Posterior vena cava (tissue), 2 donors: ENCODE data around the gene FBXO44. TPM values are rescaled to one million over a fixed set of nuclear protein-coding genes. Genes with fewer than 3 reads are reported as not detected.

ENCODE experiments used
- DNase-seq: peaks from one replicate; pipeline ENCODE4 v3.0.0-alpha.2; 2020; ENCODE audit warnings: low spot score
- intact Hi-C, 2 donors: fragments of 100-400 bp; cut with DNase I; formaldehyde crosslinking; loops; one replicate each; pipeline versions ENCODE4 v1.14.1 to v1.14.2; 2022 to 2023
- total RNA-seq, 2 donors: library from RNA; stranded (reverse); fragmentation: NEBNext Ultra II Directional; extraction: Animal tissue kit (Norgen Biotek cat#: 25700); gene quantifications; one replicate each; pipeline ENCODE4 v1.2.1, GENCODE V29; 2021
- donor health status: DM: yes; HTN: yes; CAD: no.
- donor health status: DM: yes; HTN: yes; CAD: no.

Gene FBXO44
- total RNA-seq, 2 donors from 2014 or later, result 11.6 to 14.1 TPM

DNA sequence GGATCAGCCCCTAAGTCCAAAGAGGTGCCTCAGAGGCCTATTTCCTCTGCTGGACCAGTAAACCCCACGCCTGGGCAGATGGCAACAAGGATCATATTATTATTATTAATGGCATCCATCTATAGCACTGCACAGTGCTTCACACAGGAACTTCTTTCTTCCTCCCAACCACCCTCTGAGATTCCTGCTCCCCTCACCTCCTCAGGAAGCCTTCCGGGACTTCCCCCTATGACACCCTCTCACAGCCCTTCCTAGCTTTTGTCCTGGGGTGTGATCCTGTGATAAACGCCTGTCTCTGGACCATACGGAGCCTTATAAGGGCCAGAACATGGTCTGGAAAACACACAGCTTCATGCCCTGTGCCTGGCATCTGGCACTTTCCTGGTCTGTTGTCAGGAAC lies 3.7 kb upstream of the FBXO44 start:
- no peak for DNase-seq
- intact Hi-C loops, result loop anchor here in 1 of 2 donors (5.0 kb wide), 1 partner anchor 66 kb away; no protein-coding TSS in a partner anchor

- no peak for DNase-seq
- intact Hi-C loops, result loop anchor here in 1 of 2 donors (5.0 kb wide), 1 partner anchor 65 kb away; no protein-coding TSS in a partner anchor
Observed at GRCh38 chr1:11652203-11652780, 2.4 kb upstream of the FBXO44 start.

DNA sequence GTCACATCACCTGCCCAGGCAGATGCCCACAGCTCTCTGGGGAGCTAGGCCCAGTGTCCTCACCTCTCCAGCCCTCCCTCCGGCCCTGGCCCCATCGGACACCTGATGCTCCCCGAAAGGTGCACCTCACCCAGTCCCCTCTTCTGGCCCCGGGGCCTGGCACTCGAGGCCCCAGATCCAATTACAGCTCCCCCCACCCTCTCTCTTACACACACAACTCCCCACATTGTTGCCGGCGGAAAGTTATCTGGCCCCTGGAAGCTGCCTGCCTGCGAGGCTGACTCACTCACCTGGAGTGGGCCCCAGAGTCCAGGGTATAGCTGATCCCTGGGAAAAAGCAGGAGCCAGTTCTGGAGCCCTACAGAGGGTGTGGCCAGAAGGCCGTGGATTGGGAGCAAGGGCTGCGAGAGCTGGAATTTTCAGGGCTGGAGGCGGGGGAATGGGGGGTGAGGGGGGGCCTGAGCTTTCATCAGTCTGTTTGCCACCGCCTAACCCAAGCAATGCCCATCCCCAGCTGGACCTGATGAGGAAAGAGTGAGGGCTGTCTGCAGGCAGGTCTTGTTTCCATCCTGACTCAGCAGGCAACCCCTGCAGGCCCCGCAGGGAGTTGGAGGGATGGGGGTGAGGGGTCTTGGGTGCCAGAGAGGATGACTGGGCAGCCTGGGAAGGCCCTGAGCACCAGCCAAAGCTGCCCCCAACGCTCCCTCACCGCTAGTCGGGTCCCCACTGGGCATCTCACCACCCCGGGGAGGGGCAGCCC lies 1.4 kb upstream of the FBXO44 start:
- intact Hi-C loops, result loop anchor here in 1 of 2 donors (5.0 kb wide), 1 partner anchor 64 kb away; no protein-coding TSS in a partner anchor
- DNase-seq, result peak; percentile 71

- intact Hi-C loops, result loop anchor here in 1 of 2 donors (5.0 kb wide), 1 partner anchor 64 kb away; no protein-coding TSS in a partner anchor
- peak; percentile 58 for DNase-seq
Observed at GRCh38 chr1:11653861-11654136, 878 bp upstream of the FBXO44 start.

- intact Hi-C loops, result loop anchor here in 1 of 2 donors (5.0 kb wide), 1 partner anchor 62 kb away; no protein-coding TSS in a partner anchor
Observed at GRCh38 chr1:11654939-11655808, 497 bp downstream of the FBXO44 start.

GRCh38 chr1:11657654-11658053 lies 3.0 kb downstream of the FBXO44 start:
- intact Hi-C loops, result no loop called here
- DNase-seq, result no peak

More at GRCh38 chr1:11654939-11655808, 497 bp downstream of the FBXO44 start:
- no peak for DNase-seq

DNA sequence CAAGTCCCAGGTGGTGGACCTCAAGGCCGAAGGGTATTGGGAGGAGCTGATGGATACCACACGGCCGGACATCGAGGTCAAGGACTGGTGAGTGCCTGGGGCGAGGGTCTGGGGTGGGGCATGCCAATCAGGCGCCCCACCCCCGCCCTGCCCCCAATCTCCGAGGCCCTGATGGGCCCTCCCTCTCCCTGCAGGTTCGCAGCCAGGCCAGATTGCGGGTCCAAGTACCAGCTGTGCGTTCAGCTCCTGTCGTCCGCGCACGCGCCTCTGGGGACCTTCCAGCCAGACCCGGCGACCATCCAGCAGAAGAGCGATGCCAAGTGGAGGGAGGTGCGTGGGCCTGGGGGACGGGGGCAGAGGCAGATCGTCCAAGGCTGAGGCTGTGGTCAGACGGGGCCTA lies 3.9 kb downstream of the FBXO44 start:
- intact Hi-C loops, result no loop called here
- DNase-seq, result no peak

DNA sequence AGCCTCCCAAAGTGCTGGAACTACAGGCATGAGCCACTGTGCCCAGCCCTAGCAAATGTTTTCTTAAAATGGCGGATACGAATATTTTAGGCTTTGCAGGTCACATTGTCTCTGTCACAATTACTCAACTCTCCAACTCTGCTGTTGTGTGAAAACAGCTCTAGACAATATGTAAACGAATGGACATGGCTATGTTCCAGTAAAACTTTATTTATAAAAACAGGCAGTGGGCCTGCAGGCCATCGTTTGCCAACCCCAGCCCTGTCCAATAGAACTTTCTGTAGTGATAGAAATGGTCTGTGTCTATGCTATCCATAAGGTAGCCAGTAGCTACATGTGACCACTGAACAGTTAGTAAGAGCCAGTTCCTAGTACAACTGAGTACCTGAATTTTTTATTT lies 5.1 kb downstream of the FBXO44 start:
- DNase-seq, result no peak
- intact Hi-C loops, result loop anchor here in 1 of 2 donors (5.0 kb wide), 1 partner anchor 58 kb away; no protein-coding TSS in a partner anchor

DNA sequence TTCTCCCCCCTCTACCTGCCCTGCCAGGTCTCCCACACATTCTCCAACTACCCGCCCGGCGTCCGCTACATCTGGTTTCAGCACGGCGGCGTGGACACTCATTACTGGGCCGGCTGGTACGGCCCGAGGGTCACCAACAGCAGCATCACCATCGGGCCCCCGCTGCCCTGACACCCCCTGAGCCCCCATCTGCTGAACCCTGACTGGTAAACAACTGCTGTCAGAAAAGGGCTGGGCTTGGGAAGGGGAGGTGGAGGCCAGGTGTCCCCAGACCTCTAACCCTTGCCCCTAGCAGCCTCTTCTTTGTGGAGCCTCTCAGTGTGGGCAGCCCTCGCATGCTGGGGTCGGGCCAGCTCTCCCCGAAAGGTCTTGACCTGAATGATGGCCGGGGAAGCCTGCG lies 6.4 kb downstream of the FBXO44 start:
- no peak for DNase-seq
- intact Hi-C loops, result loop anchor here in 1 of 2 donors (5.0 kb wide), 1 partner anchor 56 kb away; no protein-coding TSS in a partner anchor

- no peak for DNase-seq
- intact Hi-C loops, result loop anchor here in 1 of 2 donors (5.0 kb wide), 1 partner anchor 53 kb away; no protein-coding TSS in a partner anchor
Observed at GRCh38 chr1:11664336-11665065, 9.8 kb downstream of the FBXO44 start.

DNA sequence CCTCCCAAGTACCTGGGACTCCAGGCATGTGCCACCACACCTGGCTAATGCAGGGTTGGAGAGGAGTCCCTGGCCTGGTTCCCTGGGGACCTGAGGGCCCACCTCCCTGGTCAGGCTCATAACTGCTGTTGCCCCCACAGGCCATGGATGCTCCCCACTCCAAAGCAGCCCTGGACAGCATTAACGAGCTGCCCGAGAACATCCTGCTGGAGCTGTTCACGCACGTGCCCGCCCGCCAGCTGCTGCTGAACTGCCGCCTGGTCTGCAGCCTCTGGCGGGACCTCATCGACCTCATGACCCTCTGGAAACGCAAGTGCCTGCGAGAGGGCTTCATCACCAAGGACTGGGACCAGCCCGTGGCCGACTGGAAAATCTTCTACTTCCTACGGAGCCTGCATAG lies 13.8 kb downstream of the FBXO44 start:
- DNase-seq, result no peak
- intact Hi-C loops, result no loop called here

DNA sequence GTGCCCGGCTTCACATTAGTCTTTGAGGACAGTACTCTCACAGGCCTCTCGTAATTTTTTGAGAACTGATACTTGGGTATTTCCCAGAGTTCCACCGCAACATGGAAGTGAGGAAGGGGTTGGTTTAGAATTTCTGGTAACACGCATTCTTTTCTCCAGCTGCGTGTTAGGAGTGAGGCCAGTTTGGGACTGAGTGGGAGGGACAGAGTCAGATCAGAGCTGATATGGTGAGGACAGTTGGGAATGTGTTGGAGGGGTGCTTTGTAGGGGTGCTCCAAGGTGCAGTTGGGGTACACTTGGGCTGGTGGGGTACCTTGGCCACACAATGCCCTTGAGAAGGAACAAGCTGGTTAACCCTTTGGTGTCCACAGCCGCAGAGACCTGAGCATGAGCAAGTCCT lies 16.1 kb downstream of the FBXO44 start:
- intact Hi-C loops, result no loop called here
- no peak for DNase-seq

- intact Hi-C loops, result no loop called here
- DNase-seq, result no peak
Observed at GRCh38 chr1:11671205-11671543, 16.5 kb downstream of the FBXO44 start.

GRCh38 chr1:11671544-11672286 lies 17.0 kb downstream of the FBXO44 start:
- no peak for DNase-seq
- intact Hi-C loops, result no loop called here

DNA sequence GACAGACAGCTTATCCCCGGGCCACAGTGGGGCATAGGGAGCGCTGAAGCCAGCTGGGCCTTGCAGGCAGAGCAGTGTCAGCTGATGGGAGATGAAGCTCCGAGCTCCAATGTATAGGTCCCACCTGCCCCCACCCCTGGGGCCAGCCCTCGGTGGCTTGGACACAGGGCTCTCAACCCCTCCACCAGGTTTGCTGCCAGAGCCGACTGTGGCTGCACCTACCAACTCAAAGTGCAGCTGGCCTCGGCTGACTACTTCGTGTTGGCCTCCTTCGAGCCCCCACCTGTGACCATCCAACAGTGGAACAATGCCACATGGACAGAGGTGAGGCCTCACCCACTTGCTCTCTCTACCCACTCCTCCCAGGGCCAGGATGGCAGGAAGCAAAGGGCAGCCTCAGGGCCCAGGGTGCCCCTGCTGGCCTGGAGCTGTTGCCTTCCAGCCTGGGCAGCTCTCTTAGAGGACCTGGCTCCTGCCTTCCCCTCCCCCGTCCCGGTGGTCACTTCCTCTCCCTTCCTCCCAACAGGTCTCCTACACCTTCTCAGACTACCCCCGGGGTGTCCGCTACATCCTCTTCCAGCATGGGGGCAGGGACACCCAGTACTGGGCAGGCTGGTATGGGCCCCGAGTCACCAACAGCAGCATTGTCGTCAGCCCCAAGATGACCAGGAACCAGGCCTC lies 18.6 kb downstream of the FBXO44 start:
- intact Hi-C loops, result no loop called here
- DNase-seq, result peak; percentile 53

DNA sequence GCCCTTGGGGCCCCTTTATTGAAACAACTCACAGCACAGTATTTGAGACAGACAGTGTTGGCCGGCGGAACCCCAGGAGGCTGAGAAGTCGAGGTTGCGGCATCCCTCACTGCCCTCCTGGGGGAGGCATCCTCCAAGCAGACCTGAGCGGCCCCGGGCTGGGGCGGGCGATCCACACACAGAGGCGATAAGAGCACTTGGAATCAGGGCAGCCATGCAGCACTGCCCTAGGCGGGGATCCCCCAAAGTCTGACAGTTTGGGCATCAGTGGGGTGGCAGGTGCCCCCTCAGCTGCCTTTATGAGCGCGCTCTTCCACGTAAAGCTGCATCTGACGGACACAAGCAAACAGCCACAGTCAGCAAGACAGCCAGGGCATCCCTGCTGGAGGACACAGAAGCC lies 19.8 kb downstream of the FBXO44 start:
- intact Hi-C loops, result no loop called here
- no peak for DNase-seq

GRCh38 chr1:11675325-11675724 lies 20.6 kb downstream of the FBXO44 start:
- intact Hi-C loops, result no loop called here

More at GRCh38 chr1:11675325-11675724, 20.6 kb downstream of the FBXO44 start:
- DNase-seq, result no peak
